ENCODE data around the gene LTBP1.

The LTBP1 gene

DNA sequence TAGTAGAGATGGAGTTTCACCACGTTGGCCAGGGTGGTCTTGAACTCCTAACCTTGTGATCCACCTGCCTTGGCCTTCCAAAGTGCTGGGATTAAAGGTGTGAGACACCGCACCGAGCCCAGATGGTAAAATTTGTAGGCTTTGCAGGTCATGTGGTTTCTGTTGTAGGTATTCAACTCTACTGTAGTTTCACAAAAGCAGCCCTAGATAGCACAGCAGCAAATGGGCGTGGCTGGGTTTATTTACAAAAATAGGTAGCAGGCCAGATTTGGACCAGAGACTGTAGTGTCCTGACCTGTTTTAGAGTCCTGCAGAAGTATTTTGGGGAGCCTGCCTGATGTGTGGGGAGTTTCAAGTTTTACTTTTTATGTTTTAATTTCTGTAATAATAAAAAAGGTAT, 445.6 kb downstream of the LTBP1 start:
- in situ Hi-C loops (cut with MboI; ENCODE audit: low sequenced_read_pairs, unreplicated experiment): loop anchor here (25.0 kb wide), 1 partner anchor 830 kb away; no protein-coding TSS in a partner anchor
- TF ChIP-seq, protein P1, sequence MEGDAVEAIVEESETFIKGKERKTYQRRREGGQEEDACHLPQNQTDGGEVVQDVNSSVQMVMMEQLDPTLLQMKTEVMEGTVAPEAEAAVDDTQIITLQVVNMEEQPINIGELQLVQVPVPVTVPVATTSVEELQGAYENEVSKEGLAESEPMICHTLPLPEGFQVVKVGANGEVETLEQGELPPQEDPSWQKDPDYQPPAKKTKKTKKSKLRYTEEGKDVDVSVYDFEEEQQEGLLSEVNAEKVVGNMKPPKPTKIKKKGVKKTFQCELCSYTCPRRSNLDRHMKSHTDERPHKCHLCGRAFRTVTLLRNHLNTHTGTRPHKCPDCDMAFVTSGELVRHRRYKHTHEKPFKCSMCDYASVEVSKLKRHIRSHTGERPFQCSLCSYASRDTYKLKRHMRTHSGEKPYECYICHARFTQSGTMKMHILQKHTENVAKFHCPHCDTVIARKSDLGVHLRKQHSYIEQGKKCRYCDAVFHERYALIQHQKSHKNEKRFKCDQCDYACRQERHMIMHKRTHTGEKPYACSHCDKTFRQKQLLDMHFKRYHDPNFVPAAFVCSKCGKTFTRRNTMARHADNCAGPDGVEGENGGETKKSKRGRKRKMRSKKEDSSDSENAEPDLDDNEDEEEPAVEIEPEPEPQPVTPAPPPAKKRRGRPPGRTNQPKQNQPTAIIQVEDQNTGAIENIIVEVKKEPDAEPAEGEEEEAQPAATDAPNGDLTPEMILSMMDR (IDR thresholded peaks at IDR 0.05; ENCODE audit: borderline replicate concordance, control extremely low read depth, extremely low read depth, insufficient read depth, missing control alignments): no peak
- no peak for DNase-seq (ENCODE audit: low spot score)

- in situ Hi-C loops (cut with MboI; ENCODE audit: low sequenced_read_pairs, unreplicated experiment): loop anchor here (25.0 kb wide), 1 partner anchor 833 kb away; no protein-coding TSS in a partner anchor
- TF ChIP-seq, protein P1 (IDR thresholded peaks at IDR 0.05; ENCODE audit: borderline replicate concordance, control extremely low read depth, extremely low read depth, insufficient read depth, missing control alignments): no peak
- DNase-seq (ENCODE audit: low spot score): no peak
Measured at GRCh38 chr2:33395034-33395433, 448.3 kb downstream of the LTBP1 start.

DNA sequence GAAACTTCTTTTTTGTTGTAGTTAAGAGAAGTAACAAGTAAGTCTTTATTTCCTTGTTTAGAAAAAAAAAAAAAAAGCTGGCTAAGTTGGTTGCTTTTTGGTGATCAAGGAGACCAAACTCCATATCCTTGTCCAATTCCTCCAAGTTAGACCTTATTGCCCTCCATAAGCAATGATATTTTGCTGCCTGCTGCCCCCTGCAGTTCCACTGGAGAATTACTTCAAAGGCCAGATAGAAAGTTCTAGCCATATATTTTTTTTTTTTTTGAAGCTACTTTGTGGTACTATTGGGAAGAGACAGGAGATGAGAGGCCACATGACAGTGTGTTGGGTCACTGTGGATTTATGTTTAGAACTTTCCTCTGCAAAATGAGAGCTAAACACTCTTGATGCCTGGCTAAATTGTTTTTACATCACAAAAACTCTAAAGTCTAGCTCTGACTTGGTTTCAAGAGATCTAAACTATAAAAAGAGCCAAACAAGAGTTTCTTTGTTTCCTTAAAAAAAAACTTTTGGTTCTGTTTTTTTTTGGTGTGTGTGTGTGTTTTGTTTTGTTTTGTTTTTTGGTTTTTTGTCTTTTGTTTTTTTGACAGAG, 449.0 kb downstream of the LTBP1 start:
- in situ Hi-C loops (cut with MboI; ENCODE audit: low sequenced_read_pairs, unreplicated experiment): loop anchor here (25.0 kb wide), 1 partner anchor 833 kb away; no protein-coding TSS in a partner anchor
- TF ChIP-seq, protein P1 (IDR thresholded peaks at IDR 0.05; ENCODE audit: borderline replicate concordance, control extremely low read depth, extremely low read depth, insufficient read depth, missing control alignments): peak; percentile 28
- peak; percentile 47 for DNase-seq (ENCODE audit: low spot score)

DNA sequence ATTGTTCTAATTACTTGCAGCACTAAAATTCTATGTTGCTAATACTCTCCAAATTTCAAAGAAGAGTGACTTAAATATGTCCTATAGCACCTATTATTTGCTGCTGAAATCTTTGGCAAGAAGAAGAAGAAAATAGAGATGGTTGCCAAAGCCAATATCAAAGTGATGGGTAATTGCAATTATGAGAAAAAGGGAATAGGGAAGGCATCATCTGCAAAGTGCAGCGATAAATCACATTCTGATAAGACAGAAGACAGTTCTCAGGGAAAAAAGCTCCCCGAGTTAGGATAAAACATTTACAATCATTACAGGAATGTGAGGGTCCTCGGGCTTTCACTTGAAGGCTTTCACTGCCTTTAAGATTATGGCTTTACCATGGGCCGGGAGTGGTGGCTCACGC, 457.6 kb downstream of the LTBP1 start:
- DNase-seq (ENCODE audit: low spot score): no peak
- in situ Hi-C loops (cut with MboI; ENCODE audit: low sequenced_read_pairs, unreplicated experiment): no loop called here
- TF ChIP-seq, protein P1 (IDR thresholded peaks at IDR 0.05; ENCODE audit: borderline replicate concordance, control extremely low read depth, extremely low read depth, insufficient read depth, missing control alignments): no peak

GRCh38 chr2:33406622-33407021, 459.9 kb downstream of the LTBP1 start:
- no peak for DNase-seq (ENCODE audit: low spot score)
- in situ Hi-C loops (cut with MboI; ENCODE audit: low sequenced_read_pairs, unreplicated experiment): no loop called here
- TF ChIP-seq, protein P1 (IDR thresholded peaks at IDR 0.05; ENCODE audit: borderline replicate concordance, control extremely low read depth, extremely low read depth, insufficient read depth, missing control alignments): no peak

DNA sequence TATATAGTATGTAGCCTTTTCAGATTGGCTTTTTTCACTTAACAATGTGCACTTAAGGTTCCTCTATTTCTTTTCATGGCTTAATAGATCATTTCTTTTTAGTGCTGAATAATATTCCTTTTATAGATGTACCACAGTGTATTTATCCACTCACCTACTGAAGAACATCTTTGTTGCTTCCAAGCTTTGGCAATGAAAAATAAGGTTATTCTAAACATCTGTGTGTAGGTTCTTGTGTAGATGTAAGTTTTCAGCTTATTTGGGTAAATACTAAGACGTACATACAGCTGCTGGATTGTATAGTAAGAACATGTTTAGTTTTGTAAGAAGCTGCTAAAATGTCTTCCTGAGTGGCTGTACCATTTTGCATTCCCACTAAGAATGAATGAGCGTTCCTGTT, 461.4 kb downstream of the LTBP1 start:
- TF ChIP-seq, protein P1 (IDR thresholded peaks at IDR 0.05; ENCODE audit: borderline replicate concordance, control extremely low read depth, extremely low read depth, insufficient read depth, missing control alignments): no peak
- in situ Hi-C loops (cut with MboI; ENCODE audit: low sequenced_read_pairs, unreplicated experiment): no loop called here
- no peak for DNase-seq (ENCODE audit: low spot score)

Measured in GM13976 (cell line).